Stimulated activated CD8-positive, alpha-beta memory T cell treated with anti-CD3 and anti-CD28 coated beads, Interleukin-7, amount 100 ng/mL, for 1 hour (primary cell): ENCODE results near the gene GLMN.

Experiments
- DNase-seq, 2 donors: peaks; one replicate each; pipeline ENCODE4 v3.0.0-alpha.2; 2020; ENCODE audit warnings: low read depth in 2 of 2

GLMN gene, protein sequence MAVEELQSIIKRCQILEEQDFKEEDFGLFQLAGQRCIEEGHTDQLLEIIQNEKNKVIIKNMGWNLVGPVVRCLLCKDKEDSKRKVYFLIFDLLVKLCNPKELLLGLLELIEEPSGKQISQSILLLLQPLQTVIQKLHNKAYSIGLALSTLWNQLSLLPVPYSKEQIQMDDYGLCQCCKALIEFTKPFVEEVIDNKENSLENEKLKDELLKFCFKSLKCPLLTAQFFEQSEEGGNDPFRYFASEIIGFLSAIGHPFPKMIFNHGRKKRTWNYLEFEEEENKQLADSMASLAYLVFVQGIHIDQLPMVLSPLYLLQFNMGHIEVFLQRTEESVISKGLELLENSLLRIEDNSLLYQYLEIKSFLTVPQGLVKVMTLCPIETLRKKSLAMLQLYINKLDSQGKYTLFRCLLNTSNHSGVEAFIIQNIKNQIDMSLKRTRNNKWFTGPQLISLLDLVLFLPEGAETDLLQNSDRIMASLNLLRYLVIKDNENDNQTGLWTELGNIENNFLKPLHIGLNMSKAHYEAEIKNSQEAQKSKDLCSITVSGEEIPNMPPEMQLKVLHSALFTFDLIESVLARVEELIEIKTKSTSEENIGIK

DNA sequence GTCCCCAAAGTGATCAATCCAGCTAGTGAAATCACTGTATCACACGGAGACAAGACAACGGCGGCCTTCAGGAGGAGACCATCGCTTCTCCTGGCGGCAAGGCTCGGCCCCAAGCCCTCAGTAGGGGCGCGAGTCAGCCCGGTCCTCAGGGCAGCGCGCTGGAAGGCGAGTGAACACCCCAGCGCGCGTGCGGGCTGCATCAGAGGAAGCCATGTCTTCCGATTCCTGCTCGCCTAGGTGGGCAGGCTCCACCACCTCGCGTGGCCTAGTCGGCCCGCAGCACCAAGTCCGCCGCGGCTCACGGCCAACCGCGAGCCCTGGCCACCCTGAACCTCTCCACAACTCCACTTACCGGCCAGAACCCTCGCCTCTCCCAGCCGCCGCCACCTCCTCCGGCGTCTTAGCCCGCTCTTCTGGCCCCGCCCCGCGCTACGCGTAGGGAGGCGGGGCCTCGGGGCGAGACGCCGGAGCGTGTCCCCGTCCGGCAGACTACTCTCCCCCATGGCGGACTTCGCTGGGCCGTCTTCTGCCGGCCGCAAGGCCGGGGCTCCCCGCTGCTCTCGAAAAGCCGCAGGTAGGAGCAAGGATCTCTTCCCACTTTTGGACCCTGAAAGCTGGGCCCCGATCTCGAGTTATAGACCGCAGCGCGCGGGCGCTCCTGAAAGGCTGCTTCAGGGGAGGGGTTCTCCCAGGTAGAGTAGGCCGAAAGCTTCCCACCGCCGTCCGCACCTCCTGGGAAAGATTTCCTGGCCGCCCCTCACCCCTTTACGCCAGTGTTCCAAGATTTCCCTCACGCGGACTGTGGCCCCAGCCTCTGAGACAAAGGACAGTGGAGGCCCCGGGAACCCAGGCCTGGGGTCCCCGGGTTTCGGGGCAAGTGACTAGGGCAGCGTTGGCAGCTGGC is at the start of gene GLMN, which contains the start of gene RPAP2:
Gene GLMN, minus strand, starts transcription at position 415 of the 904 bp plus-strand sequence. CDS start 988 bp downstream, outside the sequence.
Gene RPAP2, plus strand, starts transcription at position 487 of the 904 bp plus-strand sequence. Its CDS starts 15 bp downstream, at position 502.
- peak; percentile 38 to 53 for DNase-seq

DNA sequence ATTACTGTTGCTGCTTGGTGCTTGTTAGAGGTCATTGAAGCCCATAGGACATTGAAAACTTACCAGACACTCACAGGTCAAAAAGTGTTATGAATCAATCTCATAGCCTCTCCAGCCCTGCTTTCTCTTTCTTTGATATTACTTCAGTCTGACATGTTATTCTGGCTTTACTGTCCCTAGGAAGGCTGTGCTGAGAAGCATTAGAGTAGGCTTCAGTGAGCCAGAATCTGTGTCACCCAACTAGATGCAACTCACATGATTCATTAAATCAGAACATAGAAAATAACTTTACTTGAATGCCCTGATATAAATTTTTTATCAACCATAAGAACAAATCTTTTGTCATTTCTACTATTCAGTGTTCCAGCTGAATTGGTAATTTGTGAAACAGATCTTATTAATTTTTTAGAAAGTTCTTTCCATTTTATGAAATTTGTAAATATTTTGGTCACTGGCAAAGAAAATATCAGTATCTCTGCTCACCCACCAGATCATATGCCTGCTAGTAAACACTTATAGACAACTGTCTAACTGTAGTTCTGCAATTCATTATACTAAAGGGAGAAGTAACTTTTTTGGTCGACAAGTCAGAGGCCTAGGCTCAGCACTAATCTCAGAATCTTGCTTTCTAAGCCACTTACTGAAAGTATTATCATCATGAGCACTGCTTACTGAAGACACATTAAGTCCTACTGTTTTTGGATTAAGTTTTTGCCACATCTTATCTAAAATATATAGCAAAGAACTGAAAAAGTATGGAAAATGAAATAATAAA is 48.3 kb upstream of the GLMN start:
- DNase-seq, result no peak

DNA sequence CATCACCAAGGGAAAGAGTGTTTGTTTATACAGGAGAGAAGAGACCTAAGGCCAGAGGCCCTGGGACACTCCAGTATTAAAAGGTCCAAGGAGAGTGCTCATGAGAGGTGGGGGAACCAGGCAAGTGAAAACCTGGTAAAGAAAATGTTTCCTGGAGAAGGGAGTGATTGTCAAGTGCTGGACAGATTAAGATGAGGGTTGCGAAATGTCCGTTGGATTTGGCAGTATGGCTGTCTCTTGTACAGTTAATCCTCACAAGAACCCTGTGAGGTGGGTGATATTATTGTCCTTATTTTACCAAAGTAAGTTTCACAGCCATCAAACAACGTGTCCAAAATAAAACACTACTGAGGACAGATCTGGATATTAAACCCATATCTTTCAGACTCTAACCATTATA is 44.3 kb upstream of the GLMN start:
- DNase-seq, result no peak

DNA sequence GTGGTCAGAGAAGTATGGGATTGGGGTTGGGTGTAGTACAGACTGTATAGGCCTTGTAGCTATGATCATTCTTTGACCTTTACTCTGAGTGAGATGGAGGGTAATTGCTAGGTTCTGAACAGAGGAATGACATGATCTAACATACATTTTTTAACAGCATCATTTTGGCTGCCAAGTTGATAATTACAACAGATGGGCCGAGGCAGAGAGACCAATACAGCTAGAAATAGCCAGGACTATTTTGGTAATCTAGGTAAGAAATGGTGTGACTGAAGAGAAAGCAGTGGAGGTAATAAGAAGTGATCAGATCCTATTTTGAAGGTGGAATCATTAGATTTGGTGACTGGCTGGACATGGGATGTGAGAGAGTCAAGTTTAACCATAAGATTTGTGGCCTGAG is 43.6 kb upstream of the GLMN start:
- DNase-seq, result no peak

DNA sequence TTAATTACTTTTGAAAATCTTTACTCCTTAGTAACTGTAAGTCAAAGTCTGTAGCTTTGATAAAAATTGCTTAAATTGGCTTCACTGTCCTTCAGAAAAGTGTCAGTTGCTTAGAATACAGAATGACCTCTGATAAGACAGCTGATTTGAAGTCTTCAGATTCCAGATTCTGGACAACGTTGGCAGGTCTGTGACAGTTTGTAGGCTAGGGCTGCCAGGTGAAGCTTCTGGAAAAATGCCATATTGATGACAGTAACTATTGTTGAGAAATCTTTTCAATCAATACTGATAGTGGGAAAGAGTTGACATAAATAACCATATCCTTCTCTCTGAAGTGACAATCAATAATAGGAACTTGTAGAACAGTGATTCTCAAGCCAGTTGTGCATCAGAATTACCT is 41.4 kb upstream of the GLMN start:
- no peak for DNase-seq

DNA sequence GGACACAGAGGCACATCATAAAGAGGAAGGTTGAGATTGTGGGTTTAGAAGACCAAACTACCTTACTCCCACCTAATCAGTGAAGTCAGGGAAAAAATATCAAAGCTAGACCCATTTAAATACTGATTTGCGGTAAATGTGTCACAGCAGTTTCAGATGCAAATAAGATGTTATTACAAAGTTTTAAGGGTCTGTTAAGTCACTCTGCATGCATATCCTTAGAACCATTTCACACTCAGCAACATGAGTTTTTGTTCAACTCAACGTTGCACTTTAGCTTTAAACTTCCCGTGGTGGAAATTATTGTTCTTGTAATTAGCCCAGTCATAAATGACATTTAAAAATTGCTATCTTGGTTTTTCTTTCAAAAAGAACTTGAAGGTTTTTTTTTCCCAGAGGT is 34.9 kb upstream of the GLMN start:
- DNase-seq, result no peak

DNA sequence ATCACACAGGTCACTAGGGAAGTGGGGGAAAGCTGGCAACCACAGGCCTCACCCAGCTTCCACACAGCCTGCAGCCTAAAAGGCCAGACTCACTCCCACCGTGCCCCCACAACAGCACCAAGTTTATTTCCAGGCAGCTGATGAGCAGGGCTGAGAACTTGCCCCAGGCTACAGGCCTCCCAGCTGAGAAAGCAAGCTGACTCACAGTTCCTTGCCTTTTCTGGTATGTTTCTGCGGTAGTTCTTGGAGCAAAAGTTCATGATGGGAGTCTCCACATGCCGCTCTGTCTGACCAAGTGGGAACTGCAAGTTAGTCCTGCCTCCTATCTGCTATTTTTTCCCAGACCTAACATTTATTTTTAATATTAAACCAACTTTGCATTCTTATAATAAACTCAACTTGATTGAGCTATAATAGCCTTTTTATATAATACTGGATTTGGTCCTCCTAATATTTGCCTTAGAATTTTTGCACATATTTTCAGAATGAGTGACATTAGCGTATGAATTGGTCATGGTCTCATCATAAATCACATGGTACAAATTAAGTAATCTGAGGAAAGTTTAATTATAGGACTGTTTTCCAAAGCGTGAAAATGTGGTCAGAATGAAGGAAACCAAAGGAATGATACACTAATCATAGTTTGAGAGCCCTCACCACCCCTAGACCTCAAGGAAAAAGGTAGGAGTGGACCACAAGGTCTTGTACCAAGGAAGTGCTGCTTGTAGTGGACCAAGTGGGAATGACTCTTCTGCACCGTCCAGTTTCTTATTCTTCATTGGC is 30.8 kb upstream of the GLMN start:
- no peak for DNase-seq

DNA sequence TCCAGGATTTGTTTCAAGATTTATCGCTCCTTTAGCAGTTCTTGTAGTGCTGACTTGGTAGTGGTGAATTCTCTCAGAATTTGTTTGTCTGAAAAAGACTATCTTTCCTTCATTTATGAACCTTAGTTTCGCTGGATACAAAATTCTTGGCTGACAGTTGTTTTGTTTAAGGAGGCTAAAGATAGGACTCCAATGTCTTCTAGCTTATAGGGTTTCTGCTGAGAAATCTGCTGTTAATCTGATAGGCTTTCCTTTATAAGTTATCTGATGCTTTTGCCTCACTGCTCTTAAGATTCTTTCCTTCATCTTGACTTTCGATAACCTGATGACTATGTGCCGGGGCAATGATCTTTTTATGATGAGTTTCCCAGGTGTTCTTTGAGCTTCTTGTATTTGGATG is 29.0 kb upstream of the GLMN start:
- no peak for DNase-seq

DNA sequence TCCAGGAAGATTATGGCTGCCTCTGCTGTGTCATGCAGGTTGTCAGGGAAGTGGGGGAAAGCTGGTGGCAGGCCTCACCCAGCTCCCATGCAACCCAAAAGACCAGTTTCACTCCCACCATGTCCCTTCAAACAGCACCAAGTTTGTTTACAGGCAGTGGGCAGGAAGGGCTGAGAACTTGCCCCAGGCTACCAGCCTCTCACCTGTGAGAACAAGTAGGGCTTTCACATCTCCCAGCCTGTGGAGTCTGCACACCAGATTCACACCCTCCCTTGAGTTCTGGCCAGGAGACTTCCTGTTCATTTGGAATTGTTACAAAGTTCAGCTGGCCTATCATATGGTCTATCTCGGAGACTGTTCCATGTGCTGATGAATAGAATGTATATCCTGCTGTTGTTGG is 27.9 kb upstream of the GLMN start:
- no peak for DNase-seq

DNA sequence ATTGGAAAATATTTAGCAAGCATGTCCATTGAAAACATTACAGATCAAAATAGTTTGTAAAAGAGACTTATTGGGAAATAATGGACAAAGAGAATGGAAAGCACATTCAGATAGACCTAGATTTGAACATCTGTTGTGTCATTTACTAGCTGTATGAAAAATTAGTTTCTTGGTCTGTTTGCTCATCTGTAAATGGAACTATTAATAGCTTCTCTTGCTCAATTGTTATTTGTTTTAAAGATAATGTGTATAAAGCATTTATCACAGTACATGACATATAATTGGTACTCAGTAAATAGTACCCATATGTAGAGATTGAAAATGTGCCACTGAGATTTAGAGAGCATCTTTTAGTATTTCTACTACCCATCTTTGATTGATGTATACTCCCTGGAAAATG is 26.0 kb upstream of the GLMN start:
- no peak for DNase-seq

DNA sequence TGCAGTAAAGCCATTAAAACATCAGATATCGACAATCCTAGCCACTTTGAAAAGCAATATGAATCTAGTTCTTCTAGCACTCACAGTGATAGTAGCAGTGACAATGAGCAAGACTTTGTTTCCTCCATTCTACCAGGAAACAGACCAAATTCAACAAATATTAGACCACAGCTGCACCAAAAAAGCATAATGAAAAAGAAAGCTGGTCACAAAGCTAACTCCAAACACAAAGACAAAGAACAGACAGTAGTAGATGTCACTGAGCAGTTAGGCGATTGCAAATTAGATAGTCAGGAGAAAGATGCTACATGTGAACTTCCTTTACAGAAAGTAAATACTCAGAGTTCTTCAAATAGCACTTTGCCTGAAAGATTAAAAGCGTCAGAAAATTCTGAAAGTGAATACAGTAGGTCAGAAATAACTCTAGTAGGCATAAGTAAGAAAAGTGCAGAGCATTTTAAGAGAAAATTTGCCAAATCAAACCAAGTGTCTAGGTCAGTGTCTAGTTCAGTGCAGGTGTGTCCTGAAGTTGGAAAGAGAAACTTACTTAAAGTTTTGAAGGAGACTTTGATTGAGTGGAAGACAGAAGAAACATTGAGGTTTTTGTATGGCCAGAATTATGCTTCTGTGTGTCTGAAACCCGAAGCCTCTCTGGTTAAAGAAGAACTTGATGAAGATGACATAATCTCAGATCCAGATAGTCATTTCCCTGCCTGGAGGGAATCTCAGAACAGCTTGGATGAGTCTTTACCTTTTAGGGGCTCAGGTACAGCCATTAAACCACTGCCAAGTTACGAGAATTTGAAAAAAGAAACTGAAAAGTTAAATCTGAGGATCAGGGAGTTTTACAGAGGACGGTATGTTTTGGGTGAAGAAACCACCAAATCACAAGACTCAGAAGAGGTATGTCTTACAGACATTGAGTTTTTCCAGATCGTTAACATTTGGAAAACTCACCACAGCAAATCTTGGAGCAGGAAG is 25.0 kb upstream of the GLMN start:
- no peak for DNase-seq

DNA sequence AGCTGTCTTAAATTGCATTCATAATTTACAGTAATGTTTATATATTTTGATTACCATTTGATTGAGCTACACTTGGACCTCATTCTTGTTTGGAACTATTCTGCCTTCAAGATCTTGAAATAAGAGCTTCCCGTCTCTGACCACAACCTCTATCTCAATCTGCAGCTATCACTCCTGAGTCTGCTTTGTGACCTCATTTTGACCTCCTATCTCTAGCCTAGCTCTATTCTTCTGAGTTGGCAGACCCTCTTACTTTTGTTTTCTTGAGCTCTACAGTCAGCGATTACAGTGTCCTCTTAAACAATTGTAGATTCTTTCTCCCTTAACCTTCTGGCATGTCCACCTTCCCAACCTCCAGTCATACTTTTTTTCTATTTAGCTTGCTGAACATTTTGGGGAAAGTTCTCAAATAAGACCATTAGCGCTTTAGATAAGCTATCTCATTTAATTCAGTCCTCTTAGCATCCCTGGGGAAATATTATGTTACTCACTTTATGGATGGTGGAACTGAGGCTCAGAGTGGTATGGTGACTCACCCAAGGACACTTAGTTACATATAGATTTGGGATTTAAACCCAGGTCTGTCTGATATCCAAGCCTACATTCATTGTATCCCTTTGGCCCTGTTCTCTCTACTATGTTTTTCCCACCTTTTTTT is 19.2 kb upstream of the GLMN start:
- DNase-seq, result no peak

DNA sequence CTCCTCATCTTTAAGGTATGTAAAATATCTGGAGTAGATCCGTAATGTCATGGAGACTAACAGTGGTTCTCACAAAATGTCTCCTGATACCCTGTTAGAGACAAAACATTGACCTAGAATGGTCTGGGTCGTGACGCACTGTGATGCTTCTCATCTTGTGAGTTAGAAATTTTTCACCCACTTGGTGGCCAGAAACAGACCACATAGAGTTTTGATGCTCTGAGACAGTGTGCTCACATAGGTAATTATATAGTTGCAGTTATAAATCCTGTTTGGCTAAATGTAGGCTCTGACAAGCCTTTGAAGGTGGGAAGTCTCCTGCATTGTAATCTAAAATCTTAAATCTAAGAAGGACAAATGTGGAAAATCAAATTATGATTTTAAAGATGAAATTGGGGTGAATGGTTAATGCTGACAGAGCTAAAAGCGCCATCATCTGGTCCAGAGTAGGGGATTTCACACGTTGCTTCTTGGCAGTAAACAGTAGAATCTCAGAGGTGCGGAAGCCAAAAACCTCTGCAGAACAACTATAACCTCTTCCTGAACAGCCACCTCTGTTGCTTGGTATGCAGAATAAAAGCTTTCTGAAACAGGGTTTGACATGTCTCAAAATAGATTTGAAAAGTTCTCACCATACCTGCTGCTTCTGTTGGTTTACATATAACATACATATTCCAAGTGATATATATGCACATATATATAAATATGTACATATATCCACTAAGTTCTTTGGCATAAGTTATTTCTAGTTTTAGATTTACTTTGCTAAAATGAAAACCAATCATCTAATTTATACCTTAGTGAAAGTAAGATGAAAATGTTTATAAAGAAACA is 17.2 kb upstream of the GLMN start:
- DNase-seq, result no peak

DNA sequence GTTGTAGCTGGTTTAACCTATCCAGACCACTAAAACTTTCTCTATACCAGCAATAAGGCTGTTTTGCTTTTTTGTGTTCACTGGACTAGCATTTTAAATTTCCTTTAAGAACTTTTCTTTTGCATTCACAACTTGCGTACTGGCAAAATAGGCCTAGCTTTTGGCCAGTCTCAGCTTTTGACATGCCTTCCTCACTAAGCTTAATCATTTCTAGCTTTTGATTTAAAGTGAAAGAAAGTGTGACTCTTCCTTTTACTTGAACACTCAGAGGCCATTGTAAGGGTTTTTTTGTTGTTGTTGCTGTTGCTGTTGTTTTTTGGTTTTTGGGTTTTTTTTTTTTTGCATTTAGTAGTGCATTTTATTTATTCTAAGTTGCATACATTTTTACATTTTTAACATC is 15.2 kb upstream of the GLMN start:
- no peak for DNase-seq

DNA sequence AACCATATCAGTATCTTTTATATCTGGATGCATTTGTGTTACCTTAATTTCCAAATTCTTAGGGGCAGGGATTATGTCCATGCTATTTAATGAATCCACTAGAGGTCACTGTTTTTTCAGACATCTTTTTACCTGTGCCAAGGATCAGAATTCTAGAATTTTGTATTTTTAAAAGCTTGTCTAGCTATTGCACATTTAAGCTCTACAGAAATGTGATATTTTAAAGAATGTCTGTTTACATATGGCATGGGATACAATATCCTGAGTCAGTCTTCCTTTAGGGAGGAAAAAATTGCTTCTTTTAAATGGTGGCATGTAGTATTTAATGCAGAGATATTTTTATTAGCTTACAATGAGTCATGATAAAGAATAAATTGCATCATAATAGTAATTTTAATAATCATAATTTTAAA is 11.4 kb upstream of the GLMN start:
- no peak for DNase-seq

DNA sequence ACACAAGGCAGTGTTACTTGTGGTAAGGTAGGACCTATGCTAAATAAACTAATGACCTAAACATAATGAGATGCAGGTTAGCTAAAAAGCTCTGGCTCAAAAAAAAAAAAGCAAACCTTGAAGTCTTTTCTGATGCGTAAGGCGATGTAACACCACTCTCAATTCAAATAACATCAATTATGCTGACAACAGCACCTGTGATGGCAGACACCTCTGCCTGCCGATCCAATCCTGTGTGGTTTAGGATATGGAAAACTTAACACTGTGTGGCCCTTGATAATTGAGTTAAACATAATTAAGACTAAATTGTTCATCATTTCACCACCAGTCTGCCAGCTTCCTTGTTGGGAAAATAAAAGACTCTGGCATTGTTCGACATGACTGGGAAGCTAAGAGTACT is 9.2 kb upstream of the GLMN start:
- no peak for DNase-seq

DNA sequence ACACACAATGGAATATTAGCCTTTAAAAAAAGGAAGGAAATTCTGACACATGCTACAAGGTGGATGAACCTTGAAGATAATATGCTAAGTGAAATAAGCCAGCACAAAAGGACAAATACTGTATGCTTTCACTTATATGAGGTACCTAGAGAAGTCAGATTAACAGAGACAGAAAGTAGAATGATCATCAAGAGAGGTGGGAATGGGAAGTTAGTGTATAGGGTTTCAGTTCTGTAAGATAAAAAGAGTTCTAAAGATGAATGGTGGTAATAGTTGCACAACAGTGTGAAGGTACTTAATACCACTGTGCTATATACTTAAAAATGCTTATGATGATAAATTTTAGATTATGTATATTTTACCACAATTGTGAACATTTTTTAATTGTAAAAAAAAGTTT is 7.2 kb upstream of the GLMN start:
- DNase-seq, result no peak

DNA sequence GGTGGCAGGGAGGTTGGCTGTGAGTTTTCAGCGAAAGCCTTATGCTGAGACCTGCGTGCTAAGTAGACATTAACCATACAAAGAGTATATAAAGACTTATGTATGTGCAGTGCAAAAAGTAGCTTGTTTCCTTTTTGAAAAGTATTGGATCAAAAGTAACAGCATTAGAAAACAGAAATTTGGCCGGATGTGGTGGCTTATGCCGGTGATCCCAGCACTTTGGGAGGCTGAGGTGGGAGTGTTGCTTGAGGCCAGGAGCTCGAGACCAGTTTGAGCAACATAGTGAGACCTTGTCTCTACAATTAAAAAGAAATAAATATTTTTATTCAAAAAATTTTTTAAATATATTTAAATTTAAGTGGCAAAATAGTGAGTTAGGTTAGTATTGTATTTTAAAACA is 2.2 kb upstream of the GLMN start:
- no peak for DNase-seq
